Stimulated activated naive CD8-positive, alpha-beta T cell treated with anti-CD3 and anti-CD28 coated beads, Interleukin-15, Interleukin-2, amounts not matched to agents 100 ng/mL and 50 ng/mL, for 24 hours (primary cell): Measurements from ENCODE around the gene GRAMD1A.
"Not testable (repeated sequence)": the region's sequence is repeated elsewhere in the genome, so short reads cannot be mapped to it uniquely, and the experiment has no call there.

Experiments used
- H3K27ac Mint-ChIP-seq: one replicate; pipeline ENCODE4 v1.8.0; 2021; ENCODE audit warnings: mild to moderate bottlenecking, mixed read lengths
- H3K27me3 Mint-ChIP-seq: one replicate; pipeline ENCODE4 v1.8.0; 2021; ENCODE audit warnings: mixed read lengths
- H3K36me3 Mint-ChIP-seq: one replicate; pipeline ENCODE4 v1.8.0; 2021; ENCODE audit warnings: low read depth, mixed read lengths
- H3K4me1 Mint-ChIP-seq: one replicate; pipeline ENCODE4 v1.8.0; 2021; ENCODE audit warnings: low read depth, mixed read lengths
- H3K4me3 Mint-ChIP-seq: one replicate; pipeline ENCODE4 v1.8.0; 2021; ENCODE audit warnings: mild to moderate bottlenecking, mixed read lengths
- H3K9me3 Mint-ChIP-seq: one replicate; pipeline ENCODE4 v1.8.0; 2021; ENCODE audit warnings: mixed read lengths

The GRAMD1A gene

DNA sequence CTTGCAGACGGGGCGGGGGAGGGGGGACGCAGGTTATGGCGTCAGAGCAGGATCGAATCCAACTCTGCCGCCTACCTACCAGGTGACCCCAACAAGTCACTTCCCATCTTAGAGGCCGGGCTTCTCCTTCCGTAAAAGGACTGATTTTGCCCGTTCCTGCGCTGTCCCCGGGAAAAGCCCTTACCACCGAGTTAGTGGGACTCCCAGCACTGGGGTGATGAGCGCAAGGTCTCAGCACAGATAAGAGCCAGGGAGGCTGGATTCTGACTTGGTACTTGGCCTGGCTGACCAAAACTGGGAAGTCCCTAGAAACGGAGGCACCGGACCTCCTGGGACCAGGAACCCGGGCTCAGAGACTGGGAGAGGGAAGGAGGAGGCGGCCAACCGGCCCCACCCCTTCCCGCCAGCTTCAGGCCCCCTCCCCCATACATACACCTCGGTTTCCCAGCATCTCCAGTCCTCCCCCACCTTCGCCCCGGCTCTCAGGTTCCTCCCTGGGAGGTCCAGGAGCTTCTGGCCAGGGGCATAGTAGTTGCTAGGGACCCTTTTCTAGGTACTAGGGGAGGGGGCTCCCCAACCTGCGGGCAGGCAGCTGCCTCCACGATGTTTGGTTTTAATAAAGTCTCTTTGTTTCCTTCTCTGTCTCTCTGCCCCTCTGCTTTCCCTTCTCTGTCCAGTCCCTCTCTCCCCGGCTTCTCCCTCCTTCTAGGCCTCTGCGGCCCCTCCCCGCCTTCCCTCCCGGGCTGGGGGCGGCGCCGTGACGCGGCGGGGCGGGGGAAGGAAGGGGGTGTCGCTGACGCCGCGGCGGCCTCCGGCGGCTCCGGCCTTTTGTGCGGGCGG is at the start of gene GRAMD1A:
Gene GRAMD1A (plus strand): TSS at position 826 of the 840 bp plus-strand sequence. CDS start 156 bp downstream, outside the sequence.
- no peaks in the 10 kb centered on the region for H3K9me3 Mint-ChIP-seq
- H3K27me3 Mint-ChIP-seq: no peaks in the 10 kb centered on the region
- H3K27ac Mint-ChIP-seq: peak within 1 kb of the TSS; percentile 99
- H3K4me1 Mint-ChIP-seq: peaks cover 78% of the 10 kb centered on the region
- H3K4me3 Mint-ChIP-seq: peak within 1 kb of the TSS; percentile 100
- H3K36me3 Mint-ChIP-seq: peaks cover 33% of the 10 kb centered on the region

DNA sequence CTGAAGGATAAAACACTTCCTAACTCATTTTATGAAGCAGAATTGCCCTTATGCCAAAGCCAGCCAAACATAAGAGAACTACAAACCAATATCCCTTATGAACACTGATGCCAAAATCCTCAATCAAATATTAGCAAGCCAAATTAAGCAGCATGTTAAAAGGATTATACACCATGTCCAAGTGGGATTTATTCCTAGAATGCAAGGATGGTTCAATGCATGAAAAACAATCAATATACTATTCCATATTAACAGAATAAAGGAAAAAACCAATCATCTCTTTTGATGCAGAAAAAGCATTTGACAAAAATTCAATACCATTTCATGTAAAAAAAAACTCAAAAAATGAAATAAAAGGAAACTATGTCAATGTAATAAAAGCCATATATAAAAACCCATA is 47.0 kb upstream of the GRAMD1A start:
- H3K9me3 Mint-ChIP-seq: peaks cover 52% of the 10 kb centered on the region

DNA sequence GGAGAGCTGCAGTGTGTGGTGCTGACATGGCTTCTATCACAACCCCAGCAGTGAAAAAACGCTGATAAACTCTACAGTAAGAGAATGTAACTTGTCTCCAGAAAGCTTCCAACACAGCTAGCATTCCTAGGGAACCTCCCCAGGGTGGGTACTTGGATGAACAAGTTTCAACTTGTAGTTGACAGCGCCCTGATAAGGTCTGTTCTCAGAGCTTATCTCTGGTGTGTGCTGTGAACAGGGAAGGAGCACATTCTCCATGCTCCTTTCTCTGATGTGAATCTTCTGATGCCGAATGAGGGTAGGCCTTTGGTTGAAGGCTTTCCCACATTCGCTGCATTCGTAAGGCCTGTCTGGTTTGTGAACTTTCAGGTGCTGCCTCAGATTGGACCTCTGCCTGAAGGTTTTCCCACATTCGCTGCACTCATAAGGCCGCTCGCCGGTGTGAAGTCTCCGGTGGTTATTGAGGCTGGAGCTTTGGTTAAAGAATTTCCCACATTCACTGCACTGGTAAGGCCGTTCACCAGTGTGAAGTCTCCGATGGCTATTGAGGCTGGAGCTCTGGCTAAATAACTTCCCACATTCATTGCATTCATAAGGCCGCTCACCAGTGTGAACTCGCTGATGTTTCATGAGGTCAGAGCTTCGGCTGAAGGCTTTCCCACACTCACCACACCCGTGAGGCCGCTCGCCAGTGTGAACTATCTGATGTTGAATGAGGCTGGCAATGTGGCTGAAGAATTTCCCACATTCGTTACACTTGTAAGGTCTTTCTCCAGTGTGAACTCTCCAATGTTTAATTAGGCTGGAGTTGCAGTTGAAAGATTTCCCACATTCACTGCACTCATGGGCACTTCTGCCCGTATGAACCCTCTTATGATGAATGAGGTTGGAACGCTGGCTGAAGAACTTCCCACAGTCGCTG is 42.0 kb upstream of the GRAMD1A start:
- Mint-ChIP-seq H3K4me1 (peaks cover 15% of the 10 kb centered on the region), H3K4me3 (no peak overlapping the region), H3K36me3 (peaks cover 92% of the 10 kb centered on the region), H3K27me3 (no peaks in the 10 kb centered on the region), H3K9me3 (peaks cover 65% of the 10 kb centered on the region), H3K27ac (no peak overlapping the region)

More for the DNA sequence above, 47.0 kb upstream of the GRAMD1A start:
- Mint-ChIP-seq H3K27me3 (no peaks in the 10 kb centered on the region), H3K4me1 (no peaks in the 10 kb centered on the region), H3K36me3 (peaks cover 79% of the 10 kb centered on the region), H3K27ac (no peak overlapping the region), H3K4me3 (no peak overlapping the region)

DNA sequence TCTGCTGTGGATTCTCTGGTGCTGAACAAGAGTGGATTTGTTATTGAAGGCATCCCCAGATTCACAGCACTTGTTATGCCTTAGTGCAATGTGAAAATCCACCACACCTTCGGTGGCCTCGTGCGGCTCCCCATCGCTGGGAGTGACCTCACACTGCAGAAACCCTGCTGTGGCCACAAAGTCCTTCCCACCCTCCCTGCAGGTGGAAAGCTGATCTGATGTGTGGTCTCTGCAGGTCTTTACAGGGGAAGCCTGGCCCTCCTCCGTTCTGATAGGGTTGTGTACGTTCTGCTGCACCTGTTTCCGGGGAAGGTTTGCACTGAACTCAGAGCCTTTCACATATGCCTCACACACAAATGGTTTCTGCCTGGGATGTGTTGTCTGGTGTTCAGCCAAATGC is 41.1 kb upstream of the GRAMD1A start:
- peaks cover 84% of the 10 kb centered on the region for H3K36me3 Mint-ChIP-seq
- H3K27me3 Mint-ChIP-seq: no peaks in the 10 kb centered on the region

DNA sequence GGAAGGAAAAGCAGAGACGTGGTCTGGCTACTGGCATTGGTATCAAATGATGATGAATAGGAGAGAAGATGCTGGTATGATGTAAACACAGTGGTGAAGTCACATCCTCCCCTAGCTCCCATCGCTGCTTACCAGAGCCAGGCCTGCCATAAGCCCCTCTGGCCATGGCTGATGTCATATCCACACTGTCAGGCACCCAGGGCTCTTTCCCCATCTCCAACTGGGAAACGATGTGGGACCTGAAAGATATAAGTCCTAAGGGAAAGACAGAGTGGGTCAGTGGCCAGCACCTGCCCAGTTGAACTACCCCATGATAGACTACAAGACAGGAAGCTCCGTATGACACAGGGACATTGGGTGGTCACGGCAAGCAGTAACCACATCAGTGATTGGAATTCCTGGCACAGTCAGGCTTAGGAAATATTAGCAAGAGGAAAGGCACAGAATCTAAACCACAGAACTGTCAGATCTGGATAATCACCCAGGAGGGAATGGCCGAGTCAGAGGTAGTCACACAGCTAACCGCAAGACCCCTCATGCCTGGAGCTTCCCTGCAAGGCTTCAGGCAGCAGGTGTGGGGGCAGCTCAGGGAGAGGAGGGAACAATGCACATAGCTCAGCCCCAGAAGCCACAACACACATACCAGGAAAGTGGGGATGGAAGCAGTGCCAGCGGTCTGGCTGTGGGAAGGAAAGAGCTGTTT is 39.9 kb upstream of the GRAMD1A start:
- no peak overlapping the region for H3K27ac Mint-ChIP-seq
- H3K36me3 Mint-ChIP-seq: peaks cover 78% of the 10 kb centered on the region
- peaks cover 58% of the 10 kb centered on the region for H3K9me3 Mint-ChIP-seq
- peak overlapping the region; percentile 44 for H3K4me3 Mint-ChIP-seq
- H3K4me1 Mint-ChIP-seq: peaks cover 18% of the 10 kb centered on the region
- H3K27me3 Mint-ChIP-seq: no peaks in the 10 kb centered on the region

More for the DNA sequence above, 41.1 kb upstream of the GRAMD1A start:
- Mint-ChIP-seq H3K9me3 (peaks cover 63% of the 10 kb centered on the region), H3K4me3 (no peak overlapping the region), H3K27ac (no peak overlapping the region), H3K4me1 (peaks cover 18% of the 10 kb centered on the region)

GRCh38 chr19:34960940-34961679 is 39.0 kb upstream of the GRAMD1A start:
- Mint-ChIP-seq H3K4me3 (no peak overlapping the region), H3K36me3 (peaks cover 70% of the 10 kb centered on the region), H3K27ac (no peak overlapping the region), H3K27me3 (no peaks in the 10 kb centered on the region), H3K4me1 (peaks cover 18% of the 10 kb centered on the region), H3K9me3 (peaks cover 55% of the 10 kb centered on the region)

DNA sequence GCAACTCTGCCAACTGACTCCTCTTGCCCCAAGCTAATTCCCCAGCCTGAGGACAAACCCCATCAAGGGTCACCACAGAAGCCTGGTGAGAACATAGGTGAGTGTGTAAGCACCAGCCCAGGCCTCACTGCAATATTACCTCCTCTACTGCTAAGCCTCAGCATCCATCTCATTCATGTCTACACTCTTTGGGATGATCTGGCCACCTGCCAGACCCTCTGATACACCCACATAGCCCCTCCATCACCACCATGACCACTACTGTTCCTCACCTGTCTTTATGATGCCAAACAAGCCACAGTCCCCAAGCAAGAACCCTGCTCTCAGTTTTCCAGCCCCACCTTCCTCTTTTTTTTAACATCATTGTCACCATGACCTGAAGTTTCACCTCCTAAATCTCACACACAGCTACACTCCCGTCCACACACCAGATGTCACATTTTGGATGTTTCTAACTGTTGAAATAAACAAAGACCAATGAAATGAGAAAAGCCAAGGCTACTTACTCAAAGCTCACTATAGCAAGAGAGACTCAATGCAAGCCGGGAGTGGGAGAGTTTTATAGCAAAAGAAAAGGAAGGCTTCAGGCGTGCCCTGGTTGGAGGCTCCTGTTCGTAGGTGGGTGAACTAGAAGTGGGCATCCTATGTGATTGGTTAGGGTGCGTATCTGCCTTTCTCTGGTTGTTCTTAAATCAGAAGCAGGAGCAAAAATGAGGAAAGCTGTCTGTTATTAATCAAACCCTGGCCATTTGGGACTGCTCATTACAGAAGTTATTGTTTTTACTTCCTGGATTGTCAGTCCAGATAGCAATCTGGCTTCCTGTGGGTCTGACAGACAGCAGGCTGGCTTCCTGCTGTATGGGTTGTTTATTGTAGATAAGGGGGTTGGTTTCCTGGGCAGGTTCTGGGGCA is 38.1 kb upstream of the GRAMD1A start:
- peaks cover 48% of the 10 kb centered on the region for H3K9me3 Mint-ChIP-seq
- peaks cover 18% of the 10 kb centered on the region for H3K4me1 Mint-ChIP-seq
- H3K27me3 Mint-ChIP-seq: no peaks in the 10 kb centered on the region
- H3K27ac Mint-ChIP-seq: peak overlapping the region; percentile 86
- peak overlapping the region; percentile 85 for H3K4me3 Mint-ChIP-seq
- peaks cover 60% of the 10 kb centered on the region for H3K36me3 Mint-ChIP-seq

DNA sequence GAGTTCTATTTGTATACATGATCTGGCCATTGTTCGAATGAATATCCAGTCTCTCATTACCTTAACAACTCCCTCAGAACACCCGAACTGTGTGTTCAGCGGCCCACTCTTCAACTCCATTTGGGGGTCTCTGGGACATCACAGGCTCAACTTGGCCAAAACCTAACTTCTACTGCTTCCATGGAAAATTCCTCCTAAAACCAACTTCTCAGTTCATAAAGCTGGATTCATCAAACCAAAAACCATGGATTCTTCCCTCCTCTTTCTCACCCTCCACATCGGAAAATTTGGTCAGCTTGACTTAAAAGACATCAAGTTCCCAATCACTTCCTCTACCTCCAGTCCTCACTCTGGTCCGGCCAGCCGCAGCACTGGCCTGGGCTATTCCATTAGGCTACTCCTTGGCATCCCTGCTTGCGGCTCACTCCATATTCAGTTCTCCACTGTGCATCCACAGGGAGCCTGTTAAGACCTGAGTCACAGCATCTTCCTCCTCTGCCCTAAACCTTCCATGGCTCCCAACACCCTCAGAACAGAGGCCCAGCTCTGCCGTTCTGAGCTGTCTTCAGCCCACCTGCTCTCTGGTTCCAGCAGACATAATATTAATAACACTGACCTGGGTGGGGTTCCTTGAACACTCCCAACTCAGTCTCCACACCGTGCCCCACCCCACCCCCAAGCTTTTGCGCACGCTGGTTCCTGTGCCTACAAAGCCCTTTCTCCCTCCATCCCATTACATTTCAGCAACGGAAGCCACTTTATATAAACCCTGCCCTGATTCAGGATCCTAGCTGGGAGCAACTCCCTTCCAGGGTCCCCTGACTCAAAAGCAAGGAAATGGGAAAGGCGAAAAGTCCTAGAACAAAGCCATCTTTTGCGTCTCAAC is 37.2 kb upstream of the GRAMD1A start:
- peak overlapping the region; percentile 86 for H3K27ac Mint-ChIP-seq
- H3K9me3 Mint-ChIP-seq: peaks cover 46% of the 10 kb centered on the region
- peaks cover 18% of the 10 kb centered on the region for H3K4me1 Mint-ChIP-seq
- peaks cover 53% of the 10 kb centered on the region for H3K36me3 Mint-ChIP-seq
- no peaks in the 10 kb centered on the region for H3K27me3 Mint-ChIP-seq
- H3K4me3 Mint-ChIP-seq: peak overlapping the region; percentile 85

DNA sequence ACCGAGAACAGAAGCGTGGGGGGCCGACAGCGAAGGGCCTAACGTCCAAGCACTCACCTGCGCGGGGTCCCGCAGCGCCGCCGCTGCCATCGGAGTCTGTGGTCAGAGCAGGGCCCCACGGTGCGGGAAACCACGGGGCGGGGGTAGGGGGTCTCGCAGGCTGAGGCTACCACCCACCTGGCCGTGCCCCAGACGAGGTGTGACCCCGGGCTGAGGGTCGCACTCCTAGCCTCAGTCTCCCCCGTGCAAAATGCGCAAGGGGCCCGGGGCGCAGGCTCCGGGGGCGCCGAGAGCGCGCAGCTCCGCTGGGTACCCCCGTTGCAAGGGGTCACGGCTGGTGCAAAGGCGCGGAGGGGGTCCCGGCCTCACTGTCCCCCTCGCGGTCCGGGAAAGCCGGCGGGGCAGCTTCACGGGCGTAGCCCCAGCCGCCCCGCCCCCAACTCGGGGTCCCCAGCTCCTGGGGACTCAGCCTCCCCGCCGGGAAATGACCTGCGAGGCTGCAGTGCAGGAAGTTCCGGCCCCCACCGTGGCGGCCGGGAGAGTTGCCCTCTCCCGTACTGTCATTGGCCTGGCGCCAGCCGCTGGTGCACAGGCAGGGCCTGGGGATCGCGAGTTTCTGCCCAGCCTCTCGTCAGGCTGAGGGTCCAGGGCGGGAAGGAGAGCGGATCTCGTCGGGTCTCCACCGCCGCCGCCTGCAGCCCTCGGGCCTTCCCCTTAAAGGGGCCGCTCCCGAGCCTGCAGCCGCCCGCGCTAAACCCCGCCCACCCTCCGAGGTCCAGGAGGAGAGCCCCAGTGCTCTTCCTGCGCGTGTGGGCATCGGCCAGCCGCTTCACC is 36.3 kb upstream of the GRAMD1A start, which contains the start of gene ZNF792:
Gene ZNF792 (minus strand): TSS at position 657 of the 834 bp plus-strand sequence. CDS start 567 bp downstream, at position 90.
- Mint-ChIP-seq H3K4me1 (peaks cover 18% of the 10 kb centered on the region), H3K4me3 (peak within 1 kb of the TSS; percentile 85), H3K9me3 (peaks cover 45% of the 10 kb centered on the region), H3K27me3 (no peaks in the 10 kb centered on the region), H3K36me3 (peaks cover 44% of the 10 kb centered on the region), H3K27ac (peak within 1 kb of the TSS; percentile 86)

GRCh38 chr19:34964598-34964997 is 35.5 kb upstream of the GRAMD1A start:
- peaks cover 37% of the 10 kb centered on the region for H3K9me3 Mint-ChIP-seq
- peaks cover 36% of the 10 kb centered on the region for H3K36me3 Mint-ChIP-seq
- no peak overlapping the region for H3K27ac Mint-ChIP-seq
- H3K4me1 Mint-ChIP-seq: peaks cover 18% of the 10 kb centered on the region
- peak overlapping the region; percentile 73 for H3K4me3 Mint-ChIP-seq
- H3K27me3 Mint-ChIP-seq: no peaks in the 10 kb centered on the region

- H3K27me3 Mint-ChIP-seq, H3K27ac Mint-ChIP-seq, H3K4me3 Mint-ChIP-seq: not testable (repeated sequence)
- Mint-ChIP-seq H3K36me3 (peaks cover 27% of the 10 kb centered on the region), H3K4me1 (peaks cover 18% of the 10 kb centered on the region), H3K9me3 (peaks cover 28% of the 10 kb centered on the region)
These were observed 34.6 kb upstream of the GRAMD1A start for GRCh38 chr19:34965505-34965904.

DNA sequence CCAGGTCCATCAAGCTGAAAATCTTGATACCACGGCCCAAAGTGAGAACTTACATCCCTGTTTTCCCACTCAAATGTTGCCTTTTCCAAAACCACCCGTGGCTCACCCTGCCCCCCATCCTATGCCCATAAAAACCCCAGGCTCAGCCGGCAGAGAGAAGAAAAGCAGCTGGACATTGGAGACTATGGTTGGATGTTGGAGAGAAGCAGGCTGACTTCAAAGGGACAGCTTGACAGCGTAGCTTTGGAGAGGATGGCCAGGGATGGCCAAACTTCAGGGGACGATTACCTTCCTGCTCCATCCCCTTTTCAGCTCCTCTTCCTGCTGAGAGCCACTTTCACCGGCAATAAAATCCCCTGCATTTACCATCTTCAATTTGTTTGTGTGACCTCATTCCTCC is 32.6 kb upstream of the GRAMD1A start:
- Mint-ChIP-seq H3K4me3 (no peak overlapping the region), H3K9me3 (peaks cover 15% of the 10 kb centered on the region), H3K27ac (no peak overlapping the region), H3K27me3 (no peaks in the 10 kb centered on the region), H3K4me1 (peaks cover 9% of the 10 kb centered on the region), H3K36me3 (peaks cover 7% of the 10 kb centered on the region)
